Endothelial cell of umbilical vein (primary cell): ENCODE data around the gene ATP2C2. TPM values are rescaled to one million over a fixed set of nuclear protein-coding genes. Genes with fewer than 3 reads are reported as not detected.
A peak's percentile ranks its signal among the peaks of the same experiment; 100 is the strongest.

Experiments
- BruUV-seq: library from RNA; stranded (reverse); fragments of 400-500 nt; replicated peaks from 2 replicates; lab custom pipeline; 2021; lab: Mats Ljungman, UMichigan
- CTCF ChIA-PET: fragments of 300-600, 350-600 bp; sonication (Branson Sonifier 250); formaldehyde crosslinking; loops from one replicate; lab custom pipeline; 2021; ENCODE audit warnings: antibody characterized with exemption, inconsistent platforms; lab: Charles Lee
- POLR2A ChIA-PET: fragments of 300-600, 350-600 bp; sonication (Branson Sonifier 250); formaldehyde crosslinking; loops from one replicate; lab custom pipeline; 2021; ENCODE audit warnings: antibody characterized with exemption, inconsistent platforms; lab: Charles Lee
- DNase-seq: peaks from one replicate; pipeline ENCODE4 v3.0.0-alpha.2; 2011; ENCODE audit warnings: low read depth, low spot score
- FAIRE-seq: peaks from 2 replicates; lab custom pipeline; 2011; peaks lifted over from hg19 to GRCh38; lab: Jason Lieb, UNC
- H2AFZ ChIP-seq: 2 replicates; pipeline ENCODE4 v1.6.0; 2012; ENCODE audit warnings: low read depth, low read length, control low read depth, inconsistent platforms
- H3K27ac ChIP-seq: 2 replicates; pipeline ENCODE4 v1.5.1; 2011; ENCODE audit warnings: low read depth, mild to moderate bottlenecking, control low read depth, low read length, moderate library complexity; ENCODE audit not compliant: insufficient read depth
- H3K27me3 ChIP-seq, 2 experiments: 2 replicates each; pipeline versions ENCODE4 v1.6.0 to v1.6.1; 2011; ENCODE audit warnings: low read length in 2 of 2, mixed read lengths in 1 of 2; ENCODE audit not compliant: control insufficient read depth in 2 of 2, insufficient read depth in 2 of 2
- H3K36me3 ChIP-seq, 2 experiments: 2 replicates in 1 of 2; 3 replicates in 1 of 2; pipeline ENCODE4 v1.5.1; 2011; ENCODE audit warnings: low read length in 2 of 2, mild to moderate bottlenecking in 1 of 2, moderate library complexity in 1 of 2; ENCODE audit not compliant: control insufficient read depth in 2 of 2, insufficient read depth in 2 of 2; ENCODE audit errors: extremely low read depth in 1 of 2
- H3K4me1 ChIP-seq: 3 replicates; pipeline ENCODE4 v1.5.1; 2011; ENCODE audit warnings: mild to moderate bottlenecking, low read length; ENCODE audit not compliant: control insufficient read depth, insufficient read depth; ENCODE audit errors: extremely low read depth
- H3K4me2 ChIP-seq: 2 replicates; pipeline ENCODE4 v1.6.1; 2011; ENCODE audit warnings: low read length, control low read depth, mixed read lengths; ENCODE audit not compliant: insufficient read depth
- H3K4me3 ChIP-seq, 3 experiments: fragments of 200-600 bp in 1 of 3; sonication (generic), shearing (Covaris generic) in 1 of 3; replicated peaks in 1 of 3; 2 replicates each; pipeline ENCODE4 v1.5.1; 2011 to 2016; ENCODE audit warnings: control low read depth in 3 of 3, low read length in 3 of 3, mild to moderate bottlenecking in 2 of 3, inconsistent platforms in 1 of 3, low read depth in 1 of 3, moderate library complexity in 1 of 3; ENCODE audit not compliant: insufficient read depth in 1 of 3
- H3K79me2 ChIP-seq: 2 replicates; pipeline ENCODE4 v1.6.0; 2012; ENCODE audit warnings: low read length, inconsistent platforms; ENCODE audit not compliant: control insufficient read depth, insufficient read depth
- H3K9ac ChIP-seq: replicated peaks from 2 replicates; pipeline ENCODE3; 2011; ENCODE audit warnings: low read length, control low read depth; ENCODE audit not compliant: insufficient read depth; ENCODE audit errors: extremely low read depth
- H3K9me1 ChIP-seq: replicated peaks from 3 replicates; pipeline ENCODE4 v1.6.0; 2011; ENCODE audit warnings: mild to moderate bottlenecking, low read length; ENCODE audit not compliant: control insufficient read depth, insufficient read depth; ENCODE audit errors: extremely low read depth
- H3K9me3 ChIP-seq: replicated peaks from 2 replicates; pipeline ENCODE4 v1.5.1; 2012; ENCODE audit warnings: low read length, inconsistent platforms; ENCODE audit not compliant: control insufficient read depth, insufficient read depth
- H4K20me1 ChIP-seq: replicated peaks from 2 replicates; pipeline ENCODE3; 2011; ENCODE audit warnings: mild to moderate bottlenecking, low read length; ENCODE audit not compliant: control insufficient read depth, insufficient read depth; ENCODE audit errors: extremely low read depth
- EZH2 ChIP-seq: IDR thresholded peaks from 2 replicates; pipeline ENCODE4 v1.6.1; 2012; ENCODE audit warnings: borderline replicate concordance, low read depth, mild to moderate bottlenecking, moderate library complexity, low read length, inconsistent platforms; ENCODE audit not compliant: severe bottlenecking
- FOS ChIP-seq: IDR thresholded peaks from 2 replicates; pipeline ENCODE4 v1.6.1; 2011; ENCODE audit warnings: mild to moderate bottlenecking, low read length, moderate library complexity, borderline replicate concordance; ENCODE audit not compliant: insufficient read depth
- GATA2 ChIP-seq: IDR thresholded peaks from 2 replicates; pipeline ENCODE4 v1.7.0; 2011; ENCODE audit warnings: low read depth, mild to moderate bottlenecking, moderate library complexity, mixed read lengths, low read length; ENCODE audit not compliant: insufficient read length, insufficient read depth
- JUN ChIP-seq: IDR thresholded peaks from 2 replicates; pipeline ENCODE4 v1.6.1; 2011; ENCODE audit warnings: borderline replicate concordance, low read depth; ENCODE audit not compliant: insufficient read length, insufficient read depth
- MYC ChIP-seq: IDR thresholded peaks from one replicate; pipeline ENCODE4 v1.6.1; 2011; ENCODE audit warnings: mild to moderate bottlenecking, low read depth, low read length
- POLR2A ChIP-seq: IDR thresholded peaks from 2 replicates; pipeline ENCODE4 v1.6.1; 2012; ENCODE audit warnings: low read depth, mild to moderate bottlenecking, control low read depth, low read length
- POLR2AphosphoS5 ChIP-seq: IDR thresholded peaks from 2 replicates; pipeline ENCODE4 v1.6.1; 2012; ENCODE audit warnings: low read depth, mild to moderate bottlenecking, control low read depth, low read length, moderate library complexity; ENCODE audit not compliant: insufficient read depth
- dilution Hi-C: fragments of 300-500 bp; cut with MboI; formaldehyde crosslinking; loops from one replicate; pipeline ENCODE4 v1.15.0; 2019; ENCODE audit warnings: low sequenced_read_pairs; ENCODE audit not compliant: extremely low pct_ligation_motif_present
- intact Hi-C: fragments of 100-400 bp; cut with micrococcal nuclease; formaldehyde crosslinking; loops from one replicate; pipeline ENCODE4 v1.10.0; 2022
- polyA plus RNA-seq, 4 experiments: library from polyadenylated mRNA; depleted of rRNA in 3 of 4; stranded (reverse) in 3 of 4; unstranded in 1 of 4; fragments of >200 nt; gene quantifications; 2 replicates each; pipeline versions ENCODE4 v1.2.1 to v1.2.3, GENCODE V29; 2011 to 2012; ENCODE audit warnings: missing spikeins in 1 of 4
- total RNA-seq: library from RNA; stranded (reverse); gene quantifications from 2 replicates; pipeline ENCODE4 v1.2.3, GENCODE V29; 2021
- TF ChIP-seq, protein P1 (sequence below), 2 donors: IDR thresholded peaks; 1 replicate in 1 of 2; 2 replicates in 1 of 2; pipeline ENCODE4 v1.5.1; 2011; ENCODE audit warnings: low read length in 2 of 2, mild to moderate bottlenecking in 2 of 2, moderate library complexity in 2 of 2, control low read depth in 1 of 2, inconsistent platforms in 1 of 2, low read depth in 1 of 2; ENCODE audit not compliant: insufficient read depth in 1 of 2; ENCODE audit errors: extremely low read depth in 1 of 2
- TF ChIP-seq, protein P2 (sequence below): IDR thresholded peaks from 2 replicates; pipeline ENCODE4 v1.6.1; 2011; ENCODE audit not compliant: insufficient read depth, insufficient read length

ATP2C2 gene
- total and polyA plus RNA-seq, 2 donors (not counting 3 experiments of a cell fraction or from before 2014, with no cell fraction given) = not detected

DNA sequence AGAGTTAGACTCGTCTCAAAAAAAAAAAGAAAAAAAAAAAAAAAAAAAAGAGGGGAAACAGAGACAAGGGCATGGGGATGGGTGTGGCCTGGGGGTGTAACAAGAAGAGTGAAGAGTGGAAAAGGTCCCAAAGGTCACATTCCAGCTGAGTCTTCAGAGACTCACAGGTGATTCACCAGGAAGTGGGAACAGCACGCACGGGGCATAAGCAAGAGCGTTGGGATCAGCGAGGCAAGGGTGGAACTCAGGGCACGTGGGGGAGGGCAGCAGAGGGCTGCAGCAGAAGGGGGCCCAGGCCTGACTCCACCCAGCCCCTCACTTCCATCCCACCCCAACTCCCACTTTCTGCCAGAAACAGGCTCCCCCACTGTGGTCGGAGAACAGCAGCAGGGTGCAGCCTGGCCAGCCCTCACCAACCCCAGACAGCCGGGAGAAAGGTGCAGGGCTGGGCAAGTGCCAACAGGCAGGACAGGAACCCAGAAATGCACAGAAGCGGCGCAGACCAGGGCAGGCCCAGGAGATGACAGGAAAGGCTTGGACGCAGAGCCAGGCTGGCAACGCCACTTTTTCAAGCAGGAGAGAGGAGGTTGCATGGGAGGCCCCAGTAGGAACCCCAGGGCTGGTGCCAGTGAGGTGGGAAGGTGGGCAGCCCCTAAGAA is 132.9 kb downstream of the ATP2C2 start:
- Histone ChIP-seq H3K27me3 (no peaks in the 10 kb centered on the region), H3K4me1 (peaks cover 10% of the 10 kb centered on the region), H3K27ac (no peak overlapping the region), H2AFZ (no peak overlapping the region), H3K36me3 (peaks cover 5 to 11% of the 10 kb centered on the region in 2 experiments), H3K9me3 (no peaks in the 10 kb centered on the region), H3K9me1 (no peaks in the 10 kb centered on the region), H4K20me1 (no peaks in the 10 kb centered on the region), H3K4me3 (no peak overlapping the region), H3K9ac (no peak overlapping the region), H3K4me2 (no peak overlapping the region), H3K79me2 (peaks cover 4% of the 10 kb centered on the region)
- intact Hi-C loops (no loop called here), dilution Hi-C loops (loop anchor here (25.0 kb wide), 1 partner anchor 111 kb away; the partner anchor contains the start of gene COTL1)
- TF ChIP-seq POLR2AphosphoS5 (peak; percentile 37), FOS (peak; percentile 64), POLR2A (no peak)
- no peak for DNase-seq
- BruUV-seq = no TSS peak
- ChIA-PET CTCF (no interaction called here), POLR2A (no interaction called here)
- peak; percentile 40 for FAIRE-seq

DNA sequence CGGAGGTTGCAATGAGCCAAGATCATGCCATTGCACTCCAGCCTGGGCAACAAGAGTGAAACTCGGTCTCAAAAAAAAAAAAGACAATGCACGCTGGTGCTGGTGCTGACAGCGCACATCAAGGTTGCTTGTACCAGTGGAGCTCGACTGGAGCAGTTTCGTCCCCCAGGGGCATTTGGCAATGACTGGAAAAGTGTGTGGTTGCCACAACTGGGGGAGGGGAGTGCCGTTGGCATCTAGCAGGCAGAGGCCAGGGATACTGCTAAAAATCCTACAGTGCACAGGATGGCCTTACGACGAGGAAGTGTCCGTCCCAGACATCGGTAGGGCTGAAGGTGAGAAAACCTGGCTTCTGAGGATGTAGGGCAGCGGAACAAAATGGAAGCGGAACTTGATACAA is 133.7 kb downstream of the ATP2C2 start:
- CTCF ChIA-PET = no interaction called here

More for the DNA sequence above, 133.7 kb downstream of the ATP2C2 start:
- H3K27ac ChIP-seq = no peak overlapping the region
- no peak for TF ChIP-seq FOS
- TF ChIP-seq POLR2A = no peak
- TF ChIP-seq EZH2 = no peak
- TF ChIP-seq JUN = no peak
- TF ChIP-seq, protein P1, sequence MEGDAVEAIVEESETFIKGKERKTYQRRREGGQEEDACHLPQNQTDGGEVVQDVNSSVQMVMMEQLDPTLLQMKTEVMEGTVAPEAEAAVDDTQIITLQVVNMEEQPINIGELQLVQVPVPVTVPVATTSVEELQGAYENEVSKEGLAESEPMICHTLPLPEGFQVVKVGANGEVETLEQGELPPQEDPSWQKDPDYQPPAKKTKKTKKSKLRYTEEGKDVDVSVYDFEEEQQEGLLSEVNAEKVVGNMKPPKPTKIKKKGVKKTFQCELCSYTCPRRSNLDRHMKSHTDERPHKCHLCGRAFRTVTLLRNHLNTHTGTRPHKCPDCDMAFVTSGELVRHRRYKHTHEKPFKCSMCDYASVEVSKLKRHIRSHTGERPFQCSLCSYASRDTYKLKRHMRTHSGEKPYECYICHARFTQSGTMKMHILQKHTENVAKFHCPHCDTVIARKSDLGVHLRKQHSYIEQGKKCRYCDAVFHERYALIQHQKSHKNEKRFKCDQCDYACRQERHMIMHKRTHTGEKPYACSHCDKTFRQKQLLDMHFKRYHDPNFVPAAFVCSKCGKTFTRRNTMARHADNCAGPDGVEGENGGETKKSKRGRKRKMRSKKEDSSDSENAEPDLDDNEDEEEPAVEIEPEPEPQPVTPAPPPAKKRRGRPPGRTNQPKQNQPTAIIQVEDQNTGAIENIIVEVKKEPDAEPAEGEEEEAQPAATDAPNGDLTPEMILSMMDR (IDR thresholded peaks at IDR 0.05; ENCODE audit: extremely low read depth in 1 of 2, insufficient read depth in 1 of 2, low read depth in 1 of 2, low read length in 2 of 2) = no peak
- TF ChIP-seq POLR2AphosphoS5 = no peak
- no peak for TF ChIP-seq GATA2
- TF ChIP-seq, protein P2, sequence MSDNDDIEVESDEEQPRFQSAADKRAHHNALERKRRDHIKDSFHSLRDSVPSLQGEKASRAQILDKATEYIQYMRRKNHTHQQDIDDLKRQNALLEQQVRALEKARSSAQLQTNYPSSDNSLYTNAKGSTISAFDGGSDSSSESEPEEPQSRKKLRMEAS = no peak
- TF ChIP-seq MYC = no peak
- no peak overlapping the region for H2AFZ ChIP-seq
- no peaks in the 10 kb centered on the region for H4K20me1 ChIP-seq
- no peaks in the 10 kb centered on the region for H3K27me3 ChIP-seq
- no peak overlapping the region for H3K4me2 ChIP-seq
- H3K36me3 ChIP-seq = peaks cover 3 to 9% of the 10 kb centered on the region in 2 experiments
- peaks cover 4% of the 10 kb centered on the region for H3K79me2 ChIP-seq
- H3K9me3 ChIP-seq = no peaks in the 10 kb centered on the region
- intact Hi-C loops = no loop called here
- H3K4me1 ChIP-seq = peaks cover 10% of the 10 kb centered on the region
- FAIRE-seq (no peak), DNase-seq (no peak)
- dilution Hi-C loops = loop anchor here (25.0 kb wide), 1 partner anchor 110 kb away; the partner anchor contains the start of gene COTL1
- no TSS peak for BruUV-seq
- H3K9me1 ChIP-seq = no peaks in the 10 kb centered on the region
- no peak overlapping the region for H3K9ac ChIP-seq
- POLR2A ChIA-PET = no interaction called here
- no peak overlapping the region for H3K4me3 ChIP-seq
